ENCODE data around the gene ANKRD30B.
"Not testable (repeated sequence)": the region's sequence is repeated elsewhere in the genome, so short reads cannot be mapped to it uniquely, and the experiment has no call there.

Gene ANKRD30B

GRCh38 chr18:14769381-14769780 is 21.4 kb downstream of the ANKRD30B start:
- Histone ChIP-seq H3K27me3 (ENCODE audit: insufficient read depth, low read length) (no peaks in the 10 kb centered on the region), H3K27ac (ENCODE audit: low read length) (no peak overlapping the region), H3K36me3 (ENCODE audit: insufficient read depth, low read depth, low read length) (no peaks in the 10 kb centered on the region), H3K9me3 (ENCODE audit: insufficient read depth, low read depth, low read length) (peaks cover 42% of the 10 kb centered on the region), H3K4me1 (ENCODE audit: insufficient read depth, low read length) (no peaks in the 10 kb centered on the region), H3K4me3 (ENCODE audit: low read length) (no peak overlapping the region), H3K9ac (ENCODE audit: low read depth, low read length) (no peak overlapping the region)

GRCh38 chr18:14776801-14777200 is 28.8 kb downstream of the ANKRD30B start:
- no peak overlapping the region for H3K4me3 ChIP-seq (ENCODE audit: low read length)
- H3K9ac ChIP-seq (ENCODE audit: low read depth, low read length), result no peak overlapping the region
- no peak overlapping the region for H3K27ac ChIP-seq (ENCODE audit: low read length)
- H3K9me3 ChIP-seq (ENCODE audit: insufficient read depth, low read depth, low read length), result peaks cover 27% of the 10 kb centered on the region
- H3K36me3 ChIP-seq (ENCODE audit: insufficient read depth, low read depth, low read length), result no peaks in the 10 kb centered on the region
- no peaks in the 10 kb centered on the region for H3K4me1 ChIP-seq (ENCODE audit: insufficient read depth, low read length)
- no peaks in the 10 kb centered on the region for H3K27me3 ChIP-seq (ENCODE audit: insufficient read depth, low read length)

- Histone ChIP-seq H3K27ac (ENCODE audit: low read length) (no peak overlapping the region), H3K36me3 (ENCODE audit: insufficient read depth, low read depth, low read length) (no peaks in the 10 kb centered on the region), H3K9me3 (ENCODE audit: insufficient read depth, low read depth, low read length) (peaks cover 30% of the 10 kb centered on the region), H3K27me3 (ENCODE audit: insufficient read depth, low read length) (no peaks in the 10 kb centered on the region), H3K4me3 (ENCODE audit: low read length) (no peak overlapping the region), H3K4me1 (ENCODE audit: insufficient read depth, low read length) (no peaks in the 10 kb centered on the region), H3K9ac (ENCODE audit: low read depth, low read length) (no peak overlapping the region)
Observed at GRCh38 chr18:14781671-14782070, 33.7 kb downstream of the ANKRD30B start.

- Histone ChIP-seq H3K36me3 (ENCODE audit: insufficient read depth, low read depth, low read length) (no peaks in the 10 kb centered on the region), H3K9me3 (ENCODE audit: insufficient read depth, low read depth, low read length) (peaks cover 27% of the 10 kb centered on the region), H3K27ac (ENCODE audit: low read length) (no peak overlapping the region)
Observed at GRCh38 chr18:14784133-14784532, 36.2 kb downstream of the ANKRD30B start.

GRCh38 chr18:14796876-14797275 is 48.9 kb downstream of the ANKRD30B start:
- not testable (repeated sequence) for H3K27ac ChIP-seq (ENCODE audit: low read length); H3K4me1 ChIP-seq (ENCODE audit: insufficient read depth, low read length); H3K9ac ChIP-seq (ENCODE audit: low read depth, low read length); H3K36me3 ChIP-seq (ENCODE audit: insufficient read depth, low read depth, low read length); H3K4me3 ChIP-seq (ENCODE audit: low read length); H3K27me3 ChIP-seq (ENCODE audit: insufficient read depth, low read length)
- H3K9me3 ChIP-seq (ENCODE audit: insufficient read depth, low read depth, low read length), result peaks cover 11% of the 10 kb centered on the region

More at GRCh38 chr18:14784133-14784532, 36.2 kb downstream of the ANKRD30B start:
- Histone ChIP-seq H3K4me3 (ENCODE audit: low read length) (no peak overlapping the region), H3K4me1 (ENCODE audit: insufficient read depth, low read length) (no peaks in the 10 kb centered on the region), H3K27me3 (ENCODE audit: insufficient read depth, low read length) (no peaks in the 10 kb centered on the region), H3K9ac (ENCODE audit: low read depth, low read length) (no peak overlapping the region)

- not testable (repeated sequence) for H3K4me3 ChIP-seq (ENCODE audit: low read length); H3K4me1 ChIP-seq (ENCODE audit: insufficient read depth, low read length); H3K36me3 ChIP-seq (ENCODE audit: insufficient read depth, low read depth, low read length); H3K27me3 ChIP-seq (ENCODE audit: insufficient read depth, low read length); H3K27ac ChIP-seq (ENCODE audit: low read length); H3K9ac ChIP-seq (ENCODE audit: low read depth, low read length)
- peaks cover 11% of the 10 kb centered on the region for H3K9me3 ChIP-seq (ENCODE audit: insufficient read depth, low read depth, low read length)
Observed at GRCh38 chr18:14797969-14798764, 50.2 kb downstream of the ANKRD30B start.

GRCh38 chr18:14811081-14811480 is 63.1 kb downstream of the ANKRD30B start:
- not testable (repeated sequence) for H3K36me3 ChIP-seq (ENCODE audit: insufficient read depth, low read depth, low read length); H3K9ac ChIP-seq (ENCODE audit: low read depth, low read length); H3K9me3 ChIP-seq (ENCODE audit: insufficient read depth, low read depth, low read length); H3K4me1 ChIP-seq (ENCODE audit: insufficient read depth, low read length); H3K4me3 ChIP-seq (ENCODE audit: low read length); H3K27ac ChIP-seq (ENCODE audit: low read length); H3K27me3 ChIP-seq (ENCODE audit: insufficient read depth, low read length)

GRCh38 chr18:14826972-14827632 is 79.1 kb downstream of the ANKRD30B start:
- not testable (repeated sequence) for H3K9me3 ChIP-seq (ENCODE audit: insufficient read depth, low read depth, low read length); H3K36me3 ChIP-seq (ENCODE audit: insufficient read depth, low read depth, low read length); H3K9ac ChIP-seq (ENCODE audit: low read depth, low read length); H3K4me1 ChIP-seq (ENCODE audit: insufficient read depth, low read length); H3K27me3 ChIP-seq (ENCODE audit: insufficient read depth, low read length); H3K27ac ChIP-seq (ENCODE audit: low read length); H3K4me3 ChIP-seq (ENCODE audit: low read length)

- H3K27me3 ChIP-seq (ENCODE audit: insufficient read depth, low read length); H3K27ac ChIP-seq (ENCODE audit: low read length); H3K9me3 ChIP-seq (ENCODE audit: insufficient read depth, low read depth, low read length); H3K9ac ChIP-seq (ENCODE audit: low read depth, low read length); H3K4me3 ChIP-seq (ENCODE audit: low read length); H3K36me3 ChIP-seq (ENCODE audit: insufficient read depth, low read depth, low read length); H3K4me1 ChIP-seq (ENCODE audit: insufficient read depth, low read length): not testable (repeated sequence)
Observed at GRCh38 chr18:14841607-14842006, 93.6 kb downstream of the ANKRD30B start.

- not testable (repeated sequence) for H3K36me3 ChIP-seq (ENCODE audit: insufficient read depth, low read depth, low read length); H3K27me3 ChIP-seq (ENCODE audit: insufficient read depth, low read length); H3K4me3 ChIP-seq (ENCODE audit: low read length); H3K4me1 ChIP-seq (ENCODE audit: insufficient read depth, low read length); H3K9me3 ChIP-seq (ENCODE audit: insufficient read depth, low read depth, low read length); H3K27ac ChIP-seq (ENCODE audit: low read length); H3K9ac ChIP-seq (ENCODE audit: low read depth, low read length)
Observed at GRCh38 chr18:14851533-14851932, 103.6 kb downstream of the ANKRD30B start.

- H3K4me1 ChIP-seq (ENCODE audit: insufficient read depth, low read length); H3K9me3 ChIP-seq (ENCODE audit: insufficient read depth, low read depth, low read length); H3K36me3 ChIP-seq (ENCODE audit: insufficient read depth, low read depth, low read length); H3K4me3 ChIP-seq (ENCODE audit: low read length); H3K27ac ChIP-seq (ENCODE audit: low read length); H3K27me3 ChIP-seq (ENCODE audit: insufficient read depth, low read length); H3K9ac ChIP-seq (ENCODE audit: low read depth, low read length): not testable (repeated sequence)
Observed at GRCh38 chr18:14855634-14856033, 107.7 kb downstream of the ANKRD30B start.

- H3K4me3 ChIP-seq (ENCODE audit: low read length); H3K36me3 ChIP-seq (ENCODE audit: insufficient read depth, low read depth, low read length); H3K27me3 ChIP-seq (ENCODE audit: insufficient read depth, low read length); H3K27ac ChIP-seq (ENCODE audit: low read length); H3K9me3 ChIP-seq (ENCODE audit: insufficient read depth, low read depth, low read length); H3K4me1 ChIP-seq (ENCODE audit: insufficient read depth, low read length); H3K9ac ChIP-seq (ENCODE audit: low read depth, low read length): not testable (repeated sequence)
Observed at GRCh38 chr18:14856256-14856655, 108.3 kb downstream of the ANKRD30B start.

Data from iPS-20b (cell line).